Neural progenitor cell (in vitro differentiated cells): ENCODE measurements around the gene EIPR1.

Experiments used
- EZH2 ChIP-seq: fragments of 200-600 bp; sonication (generic); IDR thresholded peaks from 2 replicates; pipeline ENCODE4 v1.6.1; 2017; ENCODE audit warnings: antibody characterized with exemption, mild to moderate bottlenecking, moderate library complexity
- EZH2phosphoT487 ChIP-seq: fragments of 200-600 bp; sonication (generic); IDR thresholded peaks from 2 replicates; pipeline ENCODE4 v1.6.1; 2017; ENCODE audit warnings: antibody characterized with exemption
- TF ChIP-seq, protein P1 (sequence below): fragments of 200-600 bp; sonication (generic); IDR thresholded peaks from 2 replicates; pipeline ENCODE4 v1.5.1; 2017; ENCODE audit warnings: antibody characterized with exemption, mild to moderate bottlenecking

GRCh38 chr2:3192281-3192818 lies 185.3 kb downstream of the EIPR1 start:
- TF ChIP-seq EZH2 (no peak), EZH2phosphoT487 (no peak)
- TF ChIP-seq, protein P1, sequence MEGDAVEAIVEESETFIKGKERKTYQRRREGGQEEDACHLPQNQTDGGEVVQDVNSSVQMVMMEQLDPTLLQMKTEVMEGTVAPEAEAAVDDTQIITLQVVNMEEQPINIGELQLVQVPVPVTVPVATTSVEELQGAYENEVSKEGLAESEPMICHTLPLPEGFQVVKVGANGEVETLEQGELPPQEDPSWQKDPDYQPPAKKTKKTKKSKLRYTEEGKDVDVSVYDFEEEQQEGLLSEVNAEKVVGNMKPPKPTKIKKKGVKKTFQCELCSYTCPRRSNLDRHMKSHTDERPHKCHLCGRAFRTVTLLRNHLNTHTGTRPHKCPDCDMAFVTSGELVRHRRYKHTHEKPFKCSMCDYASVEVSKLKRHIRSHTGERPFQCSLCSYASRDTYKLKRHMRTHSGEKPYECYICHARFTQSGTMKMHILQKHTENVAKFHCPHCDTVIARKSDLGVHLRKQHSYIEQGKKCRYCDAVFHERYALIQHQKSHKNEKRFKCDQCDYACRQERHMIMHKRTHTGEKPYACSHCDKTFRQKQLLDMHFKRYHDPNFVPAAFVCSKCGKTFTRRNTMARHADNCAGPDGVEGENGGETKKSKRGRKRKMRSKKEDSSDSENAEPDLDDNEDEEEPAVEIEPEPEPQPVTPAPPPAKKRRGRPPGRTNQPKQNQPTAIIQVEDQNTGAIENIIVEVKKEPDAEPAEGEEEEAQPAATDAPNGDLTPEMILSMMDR = no peak
